ENCODE measurements around the gene PNMT. TPM values are rescaled to one million over a fixed set of nuclear protein-coding genes. Genes with fewer than 3 reads are reported as not detected.
A peak's percentile ranks its signal among the peaks of the same experiment; 100 is the strongest.

Gene PNMT
- total and polyA plus RNA-seq, 2 donors, result 0.38 to 2.9 TPM

- Histone ChIP-seq H3K27me3 (ENCODE audit: control insufficient read depth in 2 of 2, insufficient read depth in 1 of 2, low read length in 1 of 2) (no peaks in the 10 kb centered on the region), H3K27ac (ENCODE audit: low read depth in 1 of 2, low read length in 1 of 2) (peak overlapping the region; percentile 72 to 78), H3K4me1 (ENCODE audit: control insufficient read depth in 2 of 2, insufficient read depth in 2 of 2, low read length in 2 of 2) (peaks cover 19 to 38% of the 10 kb centered on the region in 2 donors), H3K9me3 (ENCODE audit: control insufficient read depth in 2 of 2, insufficient read depth in 1 of 2, low read length in 1 of 2) (no peaks in the 10 kb centered on the region), H3K4me3 (ENCODE audit: low read length in 2 of 2) (no peak overlapping the region), H3K36me3 (ENCODE audit: control insufficient read depth in 2 of 2, insufficient read depth in 2 of 2, low read length in 1 of 2) (peaks cover 62 to 69% of the 10 kb centered on the region in 2 donors)
- DNase-seq (ENCODE audit: low read depth in 6 of 9, low spot score in 9 of 9), result peak in 2 of 9 donors; percentile 40 to 71
- 55% methylated on average over 15 of the region's 15 CpGs for WGBS
These were observed 8.8 kb upstream of the PNMT start for GRCh38 chr17:39659279-39660010.

GRCh38 chr17:39660011-39660360, 8.3 kb upstream of the PNMT start:
- H3K36me3 ChIP-seq (ENCODE audit: control insufficient read depth in 2 of 2, insufficient read depth in 2 of 2, low read length in 1 of 2), result peaks cover 57 to 69% of the 10 kb centered on the region in 2 donors
- DNase-seq (ENCODE audit: low read depth in 6 of 9, low spot score in 9 of 9), result no peak
- H3K4me1 ChIP-seq (ENCODE audit: control insufficient read depth in 2 of 2, insufficient read depth in 2 of 2, low read length in 2 of 2), result peaks cover 19 to 38% of the 10 kb centered on the region in 2 donors
- peak overlapping the region; percentile 72 to 78 for H3K27ac ChIP-seq (ENCODE audit: low read depth in 1 of 2, low read length in 1 of 2)
- H3K4me3 ChIP-seq (ENCODE audit: low read length in 2 of 2), result no peak overlapping the region
- H3K9me3 ChIP-seq (ENCODE audit: control insufficient read depth in 2 of 2, insufficient read depth in 1 of 2, low read length in 1 of 2), result no peaks in the 10 kb centered on the region
- peaks cover 0 to 5% of the 10 kb centered on the region in 2 donors for H3K27me3 ChIP-seq (ENCODE audit: control insufficient read depth in 2 of 2, insufficient read depth in 1 of 2, low read length in 1 of 2)
- WGBS, result 83% methylated on average over 5 of the region's 5 CpGs

- Histone ChIP-seq H3K27me3 (ENCODE audit: control insufficient read depth in 2 of 2, insufficient read depth in 1 of 2, low read length in 1 of 2) (peaks cover 4 to 12% of the 10 kb centered on the region in 2 donors), H3K27ac (ENCODE audit: low read depth in 1 of 2, low read length in 1 of 2) (peak overlapping the region in 1 of 2 donors; percentile 78), H3K9me3 (ENCODE audit: control insufficient read depth in 2 of 2, insufficient read depth in 1 of 2, low read length in 1 of 2) (no peaks in the 10 kb centered on the region), H3K36me3 (ENCODE audit: control insufficient read depth in 2 of 2, insufficient read depth in 2 of 2, low read length in 1 of 2) (peaks cover 54 to 69% of the 10 kb centered on the region in 2 donors), H3K4me3 (ENCODE audit: low read length in 2 of 2) (no peak overlapping the region), H3K4me1 (ENCODE audit: control insufficient read depth in 2 of 2, insufficient read depth in 2 of 2, low read length in 2 of 2) (peaks cover 19 to 38% of the 10 kb centered on the region in 2 donors)
- no peak for DNase-seq (ENCODE audit: low read depth in 6 of 9, low spot score in 9 of 9)
- WGBS, result 98% methylated on average over 35 of the region's 35 CpGs
These were observed 7.6 kb upstream of the PNMT start for GRCh38 chr17:39660397-39661385.

- H3K36me3 ChIP-seq (ENCODE audit: control insufficient read depth in 2 of 2, insufficient read depth in 2 of 2, low read length in 1 of 2), result peaks cover 48 to 60% of the 10 kb centered on the region in 2 donors
- no peak overlapping the region for H3K4me3 ChIP-seq (ENCODE audit: low read length in 2 of 2)
These were observed 6.3 kb upstream of the PNMT start for GRCh38 chr17:39661744-39662541.

GRCh38 chr17:39662551-39663339, 5.5 kb upstream of the PNMT start:
- no peak for DNase-seq (ENCODE audit: low read depth in 6 of 9, low spot score in 9 of 9)
- no peak overlapping the region for H3K27ac ChIP-seq (ENCODE audit: low read depth in 1 of 2, low read length in 1 of 2)
- 97% methylated on average over 22 of the region's 22 CpGs for WGBS
- peaks cover 0 to 7% of the 10 kb centered on the region in 2 donors for H3K9me3 ChIP-seq (ENCODE audit: control insufficient read depth in 2 of 2, insufficient read depth in 1 of 2, low read length in 1 of 2)
- peaks cover 18 to 44% of the 10 kb centered on the region in 2 donors for H3K4me1 ChIP-seq (ENCODE audit: control insufficient read depth in 2 of 2, insufficient read depth in 2 of 2, low read length in 2 of 2)
- peaks cover 46 to 53% of the 10 kb centered on the region in 2 donors for H3K36me3 ChIP-seq (ENCODE audit: control insufficient read depth in 2 of 2, insufficient read depth in 2 of 2, low read length in 1 of 2)
- H3K27me3 ChIP-seq (ENCODE audit: control insufficient read depth in 2 of 2, insufficient read depth in 1 of 2, low read length in 1 of 2), result peaks cover 24 to 32% of the 10 kb centered on the region in 2 donors
- no peak overlapping the region for H3K4me3 ChIP-seq (ENCODE audit: low read length in 2 of 2)

More at GRCh38 chr17:39661744-39662541, 6.3 kb upstream of the PNMT start:
- peaks cover 16 to 24% of the 10 kb centered on the region in 2 donors for H3K27me3 ChIP-seq (ENCODE audit: control insufficient read depth in 2 of 2, insufficient read depth in 1 of 2, low read length in 1 of 2)
- WGBS, result 97% methylated on average over 8 of the region's 8 CpGs
- peaks cover 0 to 2% of the 10 kb centered on the region in 2 donors for H3K9me3 ChIP-seq (ENCODE audit: control insufficient read depth in 2 of 2, insufficient read depth in 1 of 2, low read length in 1 of 2)
- H3K4me1 ChIP-seq (ENCODE audit: control insufficient read depth in 2 of 2, insufficient read depth in 2 of 2, low read length in 2 of 2), result peaks cover 19 to 39% of the 10 kb centered on the region in 2 donors
- DNase-seq (ENCODE audit: low read depth in 6 of 9, low spot score in 9 of 9), result no peak
- no peak overlapping the region for H3K27ac ChIP-seq (ENCODE audit: low read depth in 1 of 2, low read length in 1 of 2)

- WGBS, result 94% methylated on average over 4 of the region's 4 CpGs
- Histone ChIP-seq H3K4me3 (ENCODE audit: low read length in 2 of 2) (no peak overlapping the region), H3K9me3 (ENCODE audit: control insufficient read depth in 2 of 2, insufficient read depth in 1 of 2, low read length in 1 of 2) (peaks cover 0 to 7% of the 10 kb centered on the region in 2 donors), H3K27me3 (ENCODE audit: control insufficient read depth in 2 of 2, insufficient read depth in 1 of 2, low read length in 1 of 2) (peaks cover 28 to 38% of the 10 kb centered on the region in 2 donors), H3K36me3 (ENCODE audit: control insufficient read depth in 2 of 2, insufficient read depth in 2 of 2, low read length in 1 of 2) (peaks cover 40 to 47% of the 10 kb centered on the region in 2 donors), H3K4me1 (ENCODE audit: control insufficient read depth in 2 of 2, insufficient read depth in 2 of 2, low read length in 2 of 2) (peaks cover 15 to 40% of the 10 kb centered on the region in 2 donors), H3K27ac (ENCODE audit: low read depth in 1 of 2, low read length in 1 of 2) (no peak overlapping the region)
- no peak for DNase-seq (ENCODE audit: low read depth in 6 of 9, low spot score in 9 of 9)
These were observed 4.9 kb upstream of the PNMT start for GRCh38 chr17:39663340-39663687.

- no peak overlapping the region for H3K27ac ChIP-seq (ENCODE audit: low read depth in 1 of 2, low read length in 1 of 2)
- no peak overlapping the region for H3K4me3 ChIP-seq (ENCODE audit: low read length in 2 of 2)
- H3K36me3 ChIP-seq (ENCODE audit: control insufficient read depth in 2 of 2, insufficient read depth in 2 of 2, low read length in 1 of 2), result peaks cover 37 to 41% of the 10 kb centered on the region in 2 donors
- H3K4me1 ChIP-seq (ENCODE audit: control insufficient read depth in 2 of 2, insufficient read depth in 2 of 2, low read length in 2 of 2), result peaks cover 12 to 38% of the 10 kb centered on the region in 2 donors
- WGBS, result 92% methylated on average over 17 of the region's 17 CpGs
- DNase-seq (ENCODE audit: low read depth in 6 of 9, low spot score in 9 of 9), result no peak
- peaks cover 0 to 7% of the 10 kb centered on the region in 2 donors for H3K9me3 ChIP-seq (ENCODE audit: control insufficient read depth in 2 of 2, insufficient read depth in 1 of 2, low read length in 1 of 2)
- peaks cover 28 to 44% of the 10 kb centered on the region in 2 donors for H3K27me3 ChIP-seq (ENCODE audit: control insufficient read depth in 2 of 2, insufficient read depth in 1 of 2, low read length in 1 of 2)
These were observed 4.3 kb upstream of the PNMT start for GRCh38 chr17:39663688-39664580.

Measured in thymus (tissue), 11 donors.